HG03103 (cell line): Measurements from ENCODE around the gene GTF2IRD1.
"Not testable (repeated sequence)": the region's sequence is repeated elsewhere in the genome, so short reads cannot be mapped to it uniquely, and the experiment has no call there.

Experiments used
- ATAC-seq: cut with Tn5 transposase; IDR thresholded peaks from one replicate; pipeline ENCODE4 v1.9.1; 2021; ENCODE audit warnings: low read depth; ENCODE audit not compliant: unreplicated experiment

GTF2IRD1 gene

DNA sequence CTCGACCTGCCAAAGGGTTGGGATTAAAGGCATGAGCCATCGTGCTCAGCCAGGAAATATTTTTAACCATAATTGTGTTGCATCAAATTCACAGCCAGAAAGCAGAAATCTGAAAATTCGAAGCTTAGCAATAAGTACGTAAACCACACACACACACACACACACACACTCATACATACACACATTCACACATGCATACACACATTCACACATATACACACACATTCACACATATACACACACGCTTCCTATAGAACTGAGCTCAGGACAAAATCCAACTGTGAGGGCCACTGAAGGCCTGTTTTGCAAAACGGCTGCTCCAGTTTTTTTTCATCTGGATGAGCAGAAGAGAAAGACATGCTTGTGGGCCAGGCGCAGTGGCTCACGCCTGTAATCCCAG is 178.8 kb downstream of the GTF2IRD1 start:
- ATAC-seq, result no peak

GRCh38 chr7:74633451-74633921 is 179.8 kb downstream of the GTF2IRD1 start:
- no peak for ATAC-seq

- ATAC-seq, result no peak
Measured at GRCh38 chr7:74637745-74638144, 184.0 kb downstream of the GTF2IRD1 start.

- peak; percentile 64 for ATAC-seq
Measured at GRCh38 chr7:74650055-74650454, 196.3 kb downstream of the GTF2IRD1 start.

DNA sequence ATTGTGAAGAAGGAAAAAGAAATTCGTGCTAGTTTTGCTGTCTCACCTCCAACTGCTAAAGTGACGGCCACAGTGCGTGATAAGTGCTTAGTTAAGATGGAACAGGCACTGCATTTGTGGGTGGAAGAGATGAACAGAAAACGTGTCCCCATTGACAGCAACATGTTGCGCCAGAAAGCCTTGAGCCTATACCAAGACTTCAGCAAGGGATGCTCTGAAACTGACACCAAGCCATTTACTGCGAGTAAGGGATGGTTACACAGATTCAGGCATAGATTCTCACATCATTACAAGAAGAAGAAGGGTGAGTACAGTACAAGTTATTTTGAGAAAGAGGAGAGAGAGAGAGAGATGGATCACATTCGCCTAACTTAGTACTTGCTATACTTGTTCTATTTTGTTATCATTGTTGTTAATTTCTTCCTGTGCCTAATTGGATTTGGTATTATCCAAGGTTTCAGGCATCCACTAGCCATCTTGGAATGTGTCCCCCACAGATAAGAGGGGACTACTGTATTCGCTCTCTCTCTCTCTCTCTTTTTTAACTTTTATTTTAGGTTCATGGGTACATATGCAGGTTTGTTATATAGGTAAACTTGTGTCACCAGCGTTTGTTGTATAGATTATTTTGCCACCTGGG is 196.9 kb downstream of the GTF2IRD1 start:
- not testable (repeated sequence) for ATAC-seq

DNA sequence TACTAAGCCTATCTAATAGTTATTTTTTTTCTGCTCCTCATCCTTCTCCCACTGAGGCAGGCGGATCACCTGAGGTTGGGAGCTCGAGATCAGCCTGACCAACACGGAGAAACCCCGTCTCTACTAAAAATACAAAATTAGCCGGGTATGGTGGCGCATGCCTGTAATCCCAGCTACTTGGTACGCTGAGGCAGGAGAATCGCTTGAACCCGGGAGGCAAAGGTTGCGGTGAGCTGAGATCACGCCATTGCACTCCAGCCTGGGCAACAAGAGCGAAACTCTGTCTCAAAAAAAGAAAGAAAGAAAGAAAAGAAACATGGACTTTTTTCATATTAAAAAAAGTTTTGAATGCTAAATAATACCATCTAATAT is 197.4 kb downstream of the GTF2IRD1 start:
- not testable (repeated sequence) for ATAC-seq
